Neural cell (in vitro differentiated cells): Measurements from ENCODE around the gene ALDH2.

Experiments used
- EP300 ChIP-seq: fragments of 450-650 bp; conservative IDR thresholded peaks from 2 replicates; pipeline ENCODE4 v1.6.1; 2014; ENCODE audit warnings: antibody characterized with exemption, mild to moderate bottlenecking, moderate library complexity; ENCODE audit not compliant: poor library complexity, severe bottlenecking
- POLR2AphosphoS5 ChIP-seq: IDR thresholded peaks from 2 replicates; pipeline ENCODE4 v1.6.1; 2012
- RAD21 ChIP-seq: fragments of 450-650 bp; conservative IDR thresholded peaks from 2 replicates; pipeline ENCODE4 v1.6.1; 2014; ENCODE audit warnings: antibody characterized with exemption, mild to moderate bottlenecking, moderate library complexity
- TF ChIP-seq, protein P1 (sequence below): IDR thresholded peaks from 2 replicates; pipeline ENCODE4 v1.6.1; 2012; ENCODE audit warnings: borderline replicate concordance

DNA sequence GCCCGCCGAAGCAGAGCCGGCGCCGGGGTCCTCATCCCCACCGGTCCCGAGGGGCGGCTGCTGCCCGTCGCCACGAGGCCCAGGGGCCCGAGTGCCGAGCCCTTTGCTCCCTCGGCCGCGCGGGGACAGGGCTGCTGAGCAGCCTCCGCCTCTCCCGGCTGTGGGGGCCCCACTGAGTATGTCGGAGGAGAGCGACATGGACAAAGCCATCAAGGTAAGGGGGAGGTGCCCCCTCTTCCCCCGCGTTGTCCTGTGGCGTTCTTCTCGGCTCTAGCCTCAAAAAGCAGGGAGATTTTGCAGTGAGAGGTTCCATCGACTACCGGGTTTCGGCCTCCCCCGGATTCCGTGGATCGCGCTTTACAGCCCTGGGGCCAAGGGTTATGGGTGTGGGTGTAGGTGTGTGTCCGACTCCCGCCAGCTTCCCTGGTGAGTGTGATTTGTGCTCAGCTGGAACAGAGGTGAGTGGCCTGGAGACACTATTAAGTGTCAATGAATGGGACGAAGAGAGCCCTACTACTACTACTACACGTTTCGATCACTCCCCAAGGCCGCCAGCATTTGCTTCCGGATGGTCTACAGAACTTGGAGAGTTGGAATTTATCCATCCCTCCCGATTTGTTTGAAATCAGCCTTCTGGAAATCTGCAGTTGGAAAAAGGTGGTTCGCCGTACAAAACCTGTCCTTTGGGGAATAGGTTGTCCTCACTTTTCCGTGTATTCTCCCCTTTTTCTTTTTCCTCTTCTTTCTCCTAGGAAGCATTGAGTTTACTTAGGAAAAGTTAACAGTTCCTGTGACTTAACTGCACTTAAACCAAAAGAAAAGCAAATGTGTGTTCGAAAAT lies 76.0 kb downstream of the ALDH2 start:
- TF ChIP-seq, protein P1, sequence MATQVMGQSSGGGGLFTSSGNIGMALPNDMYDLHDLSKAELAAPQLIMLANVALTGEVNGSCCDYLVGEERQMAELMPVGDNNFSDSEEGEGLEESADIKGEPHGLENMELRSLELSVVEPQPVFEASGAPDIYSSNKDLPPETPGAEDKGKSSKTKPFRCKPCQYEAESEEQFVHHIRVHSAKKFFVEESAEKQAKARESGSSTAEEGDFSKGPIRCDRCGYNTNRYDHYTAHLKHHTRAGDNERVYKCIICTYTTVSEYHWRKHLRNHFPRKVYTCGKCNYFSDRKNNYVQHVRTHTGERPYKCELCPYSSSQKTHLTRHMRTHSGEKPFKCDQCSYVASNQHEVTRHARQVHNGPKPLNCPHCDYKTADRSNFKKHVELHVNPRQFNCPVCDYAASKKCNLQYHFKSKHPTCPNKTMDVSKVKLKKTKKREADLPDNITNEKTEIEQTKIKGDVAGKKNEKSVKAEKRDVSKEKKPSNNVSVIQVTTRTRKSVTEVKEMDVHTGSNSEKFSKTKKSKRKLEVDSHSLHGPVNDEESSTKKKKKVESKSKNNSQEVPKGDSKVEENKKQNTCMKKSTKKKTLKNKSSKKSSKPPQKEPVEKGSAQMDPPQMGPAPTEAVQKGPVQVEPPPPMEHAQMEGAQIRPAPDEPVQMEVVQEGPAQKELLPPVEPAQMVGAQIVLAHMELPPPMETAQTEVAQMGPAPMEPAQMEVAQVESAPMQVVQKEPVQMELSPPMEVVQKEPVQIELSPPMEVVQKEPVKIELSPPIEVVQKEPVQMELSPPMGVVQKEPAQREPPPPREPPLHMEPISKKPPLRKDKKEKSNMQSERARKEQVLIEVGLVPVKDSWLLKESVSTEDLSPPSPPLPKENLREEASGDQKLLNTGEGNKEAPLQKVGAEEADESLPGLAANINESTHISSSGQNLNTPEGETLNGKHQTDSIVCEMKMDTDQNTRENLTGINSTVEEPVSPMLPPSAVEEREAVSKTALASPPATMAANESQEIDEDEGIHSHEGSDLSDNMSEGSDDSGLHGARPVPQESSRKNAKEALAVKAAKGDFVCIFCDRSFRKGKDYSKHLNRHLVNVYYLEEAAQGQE: no peak
- no peak for TF ChIP-seq EP300
- TF ChIP-seq RAD21: no peak
- TF ChIP-seq POLR2AphosphoS5: no peak
